ENCODE data around the gene CACHD1.

DNA sequence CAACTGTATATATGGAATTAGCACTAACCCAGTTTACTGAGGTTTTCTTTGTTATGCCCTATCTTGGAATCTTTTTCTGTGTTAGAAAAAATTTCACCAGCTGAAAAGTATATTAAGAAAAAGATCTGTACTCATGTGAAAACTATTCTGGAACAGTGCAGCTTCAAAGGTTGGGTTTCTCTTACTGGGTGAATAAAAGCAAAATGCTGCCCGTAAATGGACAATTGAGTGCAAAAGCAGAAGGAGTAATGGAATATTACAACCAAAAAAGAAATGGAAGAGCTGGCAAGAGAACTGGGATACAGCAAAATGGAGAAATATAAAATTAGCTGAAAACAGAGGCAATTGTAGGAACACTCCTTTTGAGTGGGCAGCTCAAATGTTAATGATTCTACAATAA, 257.9 kb downstream of the CACHD1 start:
- TF ChIP-seq POLR2AphosphoS5 (IDR thresholded peaks at IDR 0.05) (no peak), POLR2A (IDR thresholded peaks at IDR 0.05) (no peak)
- TF ChIP-seq, protein P1, sequence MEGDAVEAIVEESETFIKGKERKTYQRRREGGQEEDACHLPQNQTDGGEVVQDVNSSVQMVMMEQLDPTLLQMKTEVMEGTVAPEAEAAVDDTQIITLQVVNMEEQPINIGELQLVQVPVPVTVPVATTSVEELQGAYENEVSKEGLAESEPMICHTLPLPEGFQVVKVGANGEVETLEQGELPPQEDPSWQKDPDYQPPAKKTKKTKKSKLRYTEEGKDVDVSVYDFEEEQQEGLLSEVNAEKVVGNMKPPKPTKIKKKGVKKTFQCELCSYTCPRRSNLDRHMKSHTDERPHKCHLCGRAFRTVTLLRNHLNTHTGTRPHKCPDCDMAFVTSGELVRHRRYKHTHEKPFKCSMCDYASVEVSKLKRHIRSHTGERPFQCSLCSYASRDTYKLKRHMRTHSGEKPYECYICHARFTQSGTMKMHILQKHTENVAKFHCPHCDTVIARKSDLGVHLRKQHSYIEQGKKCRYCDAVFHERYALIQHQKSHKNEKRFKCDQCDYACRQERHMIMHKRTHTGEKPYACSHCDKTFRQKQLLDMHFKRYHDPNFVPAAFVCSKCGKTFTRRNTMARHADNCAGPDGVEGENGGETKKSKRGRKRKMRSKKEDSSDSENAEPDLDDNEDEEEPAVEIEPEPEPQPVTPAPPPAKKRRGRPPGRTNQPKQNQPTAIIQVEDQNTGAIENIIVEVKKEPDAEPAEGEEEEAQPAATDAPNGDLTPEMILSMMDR (IDR thresholded peaks at IDR 0.05 in 8 of 11, conservative IDR thresholded peaks at IDR 0.05 in 3 of 11), result no peak
